ENCODE measurements around the gene FUBP3.

DNA sequence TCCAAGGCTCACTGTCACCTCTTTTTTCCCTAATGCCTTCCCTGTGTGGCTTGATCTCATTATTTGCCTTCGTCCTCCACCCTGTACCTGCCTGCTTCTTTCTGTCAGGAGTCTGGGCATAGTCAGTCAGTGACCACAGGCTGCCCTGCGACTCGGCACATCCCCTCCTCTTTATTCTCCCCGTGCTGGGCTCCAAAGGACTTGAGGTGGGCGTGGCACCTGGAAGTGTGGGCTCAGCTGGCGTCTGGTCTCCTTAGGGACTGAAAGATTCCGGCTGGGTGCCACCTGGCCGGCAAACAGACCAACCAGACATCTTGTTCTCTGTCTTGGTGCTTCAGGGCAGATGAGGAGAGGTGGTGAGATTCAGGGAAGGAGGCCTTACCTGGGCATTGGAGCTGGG lies 55.4 kb downstream of the FUBP3 start:
- TF ChIP-seq, protein P1, sequence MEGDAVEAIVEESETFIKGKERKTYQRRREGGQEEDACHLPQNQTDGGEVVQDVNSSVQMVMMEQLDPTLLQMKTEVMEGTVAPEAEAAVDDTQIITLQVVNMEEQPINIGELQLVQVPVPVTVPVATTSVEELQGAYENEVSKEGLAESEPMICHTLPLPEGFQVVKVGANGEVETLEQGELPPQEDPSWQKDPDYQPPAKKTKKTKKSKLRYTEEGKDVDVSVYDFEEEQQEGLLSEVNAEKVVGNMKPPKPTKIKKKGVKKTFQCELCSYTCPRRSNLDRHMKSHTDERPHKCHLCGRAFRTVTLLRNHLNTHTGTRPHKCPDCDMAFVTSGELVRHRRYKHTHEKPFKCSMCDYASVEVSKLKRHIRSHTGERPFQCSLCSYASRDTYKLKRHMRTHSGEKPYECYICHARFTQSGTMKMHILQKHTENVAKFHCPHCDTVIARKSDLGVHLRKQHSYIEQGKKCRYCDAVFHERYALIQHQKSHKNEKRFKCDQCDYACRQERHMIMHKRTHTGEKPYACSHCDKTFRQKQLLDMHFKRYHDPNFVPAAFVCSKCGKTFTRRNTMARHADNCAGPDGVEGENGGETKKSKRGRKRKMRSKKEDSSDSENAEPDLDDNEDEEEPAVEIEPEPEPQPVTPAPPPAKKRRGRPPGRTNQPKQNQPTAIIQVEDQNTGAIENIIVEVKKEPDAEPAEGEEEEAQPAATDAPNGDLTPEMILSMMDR (IDR thresholded peaks at IDR 0.05; ENCODE audit: low read depth, low read length, poor library complexity, severe bottlenecking), result no peak
- no peak for TF ChIP-seq EZH2phosphoT487 (IDR thresholded peaks at IDR 0.05; ENCODE audit: borderline replicate concordance, low read length)

All from DOHH2 (cell line).